Astrocyte (in vitro differentiated cells and primary cell): ENCODE data around the gene ACVR1.

Experiments used
- CTCF ChIP-seq: IDR thresholded peaks from 2 replicates; pipeline ENCODE4 v1.5.1; 2011; ENCODE audit warnings: low read depth, mild to moderate bottlenecking, inconsistent platforms, low read length, moderate library complexity; ENCODE audit not compliant: insufficient read depth
- EZH2 ChIP-seq: IDR thresholded peaks from 2 replicates; pipeline ENCODE4 v1.6.1; 2012; ENCODE audit warnings: mild to moderate bottlenecking, low read length, inconsistent platforms; ENCODE audit not compliant: insufficient read depth

DNA sequence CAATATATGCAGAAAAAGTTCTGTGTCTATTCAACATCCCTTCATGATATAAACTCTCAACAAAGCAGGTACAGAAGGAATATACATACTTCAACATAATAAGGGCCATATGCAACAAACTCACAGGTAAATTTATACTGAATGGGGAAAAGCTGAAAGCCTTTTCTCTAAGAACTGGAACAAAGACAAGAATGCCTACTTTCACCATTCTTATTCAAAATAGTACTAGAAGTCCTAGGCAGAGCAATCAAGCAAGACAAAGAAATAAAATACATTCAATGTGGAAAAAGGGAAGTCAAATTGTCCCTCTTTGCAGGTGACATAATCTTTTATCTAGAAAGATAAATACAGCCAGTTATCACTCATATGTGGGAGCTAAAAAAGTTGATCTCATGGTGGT, 116.3 kb downstream of the ACVR1 start:
- TF ChIP-seq CTCF: no peak
- no peak for TF ChIP-seq EZH2
